Stomach (tissue), 9 donors: ENCODE measurements around the gene MOB1A. TPM values are rescaled to one million over a fixed set of nuclear protein-coding genes. Genes with fewer than 3 reads are reported as not detected.

Experiments
- DNase-seq, 2 donors: peaks; one replicate each; pipeline versions ENCODE4 v3.0.0 to v3.0.0-alpha.2; 2013 to 2019
- H3K27ac ChIP-seq, 5 donors: fragments of 200-600 bp in 4 of 5; sonication (generic) in 4 of 5; one replicate each; pipeline ENCODE4 v1.5.1; 2013 to 2019; ENCODE audit warnings: mild to moderate bottlenecking in 1 of 5, moderate library complexity in 1 of 5
- H3K27me3 ChIP-seq, 3 donors: fragments of 200-600 bp; sonication (generic); one replicate each; pipeline ENCODE4 v1.5.1; 2017 to 2019; ENCODE audit warnings: mixed run types in 1 of 3
- H3K36me3 ChIP-seq, 4 donors: fragments of 200-600 bp; sonication (generic); 1 replicate in 3 of 4; 2 replicates in 1 of 4; pipeline ENCODE4 v1.5.1; 2016 to 2019
- H3K4me1 ChIP-seq, 4 donors: fragments of 200-600 bp; sonication (generic); one replicate each; pipeline ENCODE4 v1.5.1; 2016 to 2019
- H3K4me3 ChIP-seq, 4 donors: fragments of 200-600 bp; sonication (generic) in 3 of 4; one replicate each; pipeline ENCODE4 v1.5.1; 2016 to 2019; ENCODE audit warnings: mild to moderate bottlenecking in 1 of 4
- H3K9me3 ChIP-seq, 4 donors: fragments of 200-600 bp; sonication (generic); one replicate each; pipeline ENCODE4 v1.5.1; 2016 to 2019
- CTCF ChIP-seq, 7 experiments: fragments of 450-650 bp in 4 of 7; fragments of 200-600 bp in 3 of 7; sonication (generic) in 3 of 7; IDR thresholded peaks; one replicate each; pipeline ENCODE4 v1.5.1; 2016 to 2019; ENCODE audit warnings: antibody characterized with exemption in 7 of 7, control low read depth in 2 of 7, mild to moderate bottlenecking in 1 of 7
- EP300 ChIP-seq: sonication (generic); formaldehyde crosslinking; IDR thresholded peaks from one replicate; pipeline ENCODE4 v1.6.1; 2017; ENCODE audit warnings: antibody characterized with exemption
- POLR2A ChIP-seq, 4 donors: fragments of 450-650 bp; IDR thresholded peaks; one replicate each; pipeline ENCODE4 v1.6.1; 2016; ENCODE audit warnings: antibody characterized with exemption in 4 of 4, control low read depth in 2 of 4, mild to moderate bottlenecking in 1 of 4, moderate library complexity in 1 of 4
- POLR2AphosphoS5 ChIP-seq, 3 donors: sonication (generic); formaldehyde crosslinking; IDR thresholded peaks; one replicate each; pipeline ENCODE4 v1.6.1; 2016; ENCODE audit warnings: antibody characterized with exemption in 3 of 3
- WGBS, 5 donors: extraction: QIAGEN DNeasy Blood & Tissue Kit in 3 of 5; methylation state at CpG; one replicate each; pipeline versions ENCODE4 v1.1.5 to v1.1.7; 2013 to 2018; 5-methylcytosine and 5-hydroxymethylcytosine counted together
- intact Hi-C: fragments of 100-400 bp; cut with DNase I; formaldehyde crosslinking; loops from one replicate; pipeline ENCODE4 v1.15.1; 2023; ENCODE audit warnings: low total_unique reads
- polyA plus RNA-seq, 3 donors: library from polyadenylated mRNA; stranded (reverse); fragments of 200-250 nt; gene quantifications; one replicate each; pipeline ENCODE4 v1.2.3, GENCODE V29; 2013
- total RNA-seq, 5 donors: library from RNA; depleted of rRNA; stranded (reverse); fragments of >200 nt; gene quantifications; one replicate each; pipeline versions ENCODE4 v1.1.0 to v1.2.3, GENCODE V29; 2014 to 2016
- donor health status: healthy with polysubstance abuse.
- donor health status: Bipolar disorder and iron deficiency.
- donor health status: healthy.

MOB1A gene
- total and polyA plus RNA-seq, 8 donors = 22.4 to 127 (median 62.9) TPM

GRCh38 chr2:74198461-74199274 lies 20.0 kb upstream of the MOB1A start, which contains the start of gene MTHFD2:
MTHFD2 (plus strand) TSS chr2:74198615; CDS start chr2:74198642, 27 bp downstream.
- no peaks in the 10 kb centered on the region for H3K9me3 ChIP-seq
- H3K36me3 ChIP-seq = peaks cover 0 to 8% (median 1%) of the 10 kb centered on the region in 4 donors
- TF ChIP-seq POLR2A (IDR thresholded peaks at IDR 0.05) (peak in 1 of 4 donors; percentile 64), POLR2AphosphoS5 (IDR thresholded peaks at IDR 0.05) (peak; percentile 68 to 95 (median 95)), EP300 (no peak), CTCF (IDR thresholded peaks at IDR 0.05) (peak in 5 of 7 experiments; percentile 63 to 86 (median 77))
- peaks cover 13 to 49% (median 31%) of the 10 kb centered on the region in 4 donors for H3K4me1 ChIP-seq
- no peaks in the 10 kb centered on the region for H3K27me3 ChIP-seq
- peak within 1 kb of the TSS; percentile 69 to 86 (median 76) for H3K4me3 ChIP-seq
- 0 to 1% (median 0%) methylated on average over 39 to 96 of the region's 96 CpGs for WGBS, 5 donors
- intact Hi-C loops = no loop called here
- peak; percentile 95 to 97 for DNase-seq
- H3K27ac ChIP-seq = peak within 1 kb of the TSS; percentile 95 to 99 (median 97)

DNA sequence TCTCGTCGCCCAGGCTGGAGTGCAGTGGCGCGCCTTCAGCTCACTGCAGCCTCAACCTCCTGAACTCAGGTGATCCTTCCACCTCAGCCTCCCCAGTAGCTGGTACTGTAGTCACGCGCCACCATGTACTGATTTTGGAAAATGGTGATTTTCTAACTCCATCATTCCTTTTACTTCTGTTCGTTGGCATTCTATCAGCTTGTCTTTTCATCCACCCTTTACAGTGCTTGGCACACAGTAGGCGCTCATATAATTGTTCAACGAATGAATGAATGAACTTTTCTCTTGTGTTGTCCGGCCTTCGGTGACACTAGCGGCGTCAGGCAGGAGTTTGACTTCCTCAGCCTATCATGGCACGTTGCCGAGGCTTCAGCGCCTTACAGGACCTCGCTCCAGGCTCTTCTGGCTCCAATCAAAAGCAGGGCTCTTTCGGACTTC lies 19.4 kb upstream of the MOB1A start:
- intact Hi-C loops = no loop called here
- Histone ChIP-seq H3K36me3 (peaks cover 0 to 8% (median 1%) of the 10 kb centered on the region in 4 donors), H3K27me3 (no peaks in the 10 kb centered on the region), H3K27ac (peak overlapping the region; percentile 9 to 99 (median 97)), H3K4me1 (peaks cover 10 to 48% (median 29%) of the 10 kb centered on the region in 4 donors), H3K4me3 (peak overlapping the region; percentile 69 to 86 (median 76)), H3K9me3 (no peaks in the 10 kb centered on the region)
- WGBS, 5 donors = 32 to 39% (median 36%) methylated on average over 17 to 18 of the region's 18 CpGs
- TF ChIP-seq POLR2AphosphoS5 (IDR thresholded peaks at IDR 0.05) (no peak), CTCF (IDR thresholded peaks at IDR 0.05) (no peak), EP300 (no peak), POLR2A (IDR thresholded peaks at IDR 0.05) (no peak)
- no peak for DNase-seq

- no peaks in the 10 kb centered on the region for H3K36me3 ChIP-seq
- no peak overlapping the region for H3K27ac ChIP-seq
- TF ChIP-seq EP300 = no peak
- no peak for TF ChIP-seq POLR2A (IDR thresholded peaks at IDR 0.05)
- TF ChIP-seq POLR2AphosphoS5 (IDR thresholded peaks at IDR 0.05) = no peak
- TF ChIP-seq CTCF (IDR thresholded peaks at IDR 0.05) = no peak
- H3K9me3 ChIP-seq = no peaks in the 10 kb centered on the region
- intact Hi-C loops = no loop called here
- H3K4me1 ChIP-seq = peaks cover 3 to 38% (median 24%) of the 10 kb centered on the region in 4 donors
- no peaks in the 10 kb centered on the region for H3K27me3 ChIP-seq
- DNase-seq = no peak
- WGBS, 5 donors = 73 to 79% (median 74%) methylated on average over 4 of the region's 4 CpGs
- H3K4me3 ChIP-seq = no peak overlapping the region
Measured at GRCh38 chr2:74197049-74197448, 18.4 kb upstream of the MOB1A start.

- no peak overlapping the region for H3K27ac ChIP-seq
- H3K4me3 ChIP-seq = no peak overlapping the region
- no peak for DNase-seq
- 33 to 67% (median 47%) methylated on average over 1 of the region's 1 CpG for WGBS, 5 donors
- H3K4me1 ChIP-seq = peaks cover 3 to 15% (median 13%) of the 10 kb centered on the region in 4 donors
- TF ChIP-seq CTCF (IDR thresholded peaks at IDR 0.05) (no peak), EP300 (no peak), POLR2AphosphoS5 (IDR thresholded peaks at IDR 0.05) (no peak), POLR2A (IDR thresholded peaks at IDR 0.05) (no peak)
- H3K9me3 ChIP-seq = no peaks in the 10 kb centered on the region
- intact Hi-C loops = no loop called here
- no peaks in the 10 kb centered on the region for H3K27me3 ChIP-seq
- no peaks in the 10 kb centered on the region for H3K36me3 ChIP-seq
Measured at GRCh38 chr2:74194799-74195198, 16.1 kb upstream of the MOB1A start.
